NB4 (cell line): ENCODE results near the gene QSOX2.

Source experiments
- MAX ChIP-seq: IDR thresholded peaks from 2 replicates; pipeline ENCODE4 v1.6.1; 2011; ENCODE audit warnings: low read depth, low read length
- POLR2A ChIP-seq: IDR thresholded peaks from 2 replicates; pipeline ENCODE4 v1.6.1; 2011; ENCODE audit warnings: mild to moderate bottlenecking; ENCODE audit not compliant: insufficient read length; ENCODE audit errors: extremely low read depth
- TF ChIP-seq, protein P1 (sequence below): IDR thresholded peaks from one replicate; pipeline ENCODE4 v1.5.1; 2012; ENCODE audit warnings: low read depth, low read length

- TF ChIP-seq, protein P1, sequence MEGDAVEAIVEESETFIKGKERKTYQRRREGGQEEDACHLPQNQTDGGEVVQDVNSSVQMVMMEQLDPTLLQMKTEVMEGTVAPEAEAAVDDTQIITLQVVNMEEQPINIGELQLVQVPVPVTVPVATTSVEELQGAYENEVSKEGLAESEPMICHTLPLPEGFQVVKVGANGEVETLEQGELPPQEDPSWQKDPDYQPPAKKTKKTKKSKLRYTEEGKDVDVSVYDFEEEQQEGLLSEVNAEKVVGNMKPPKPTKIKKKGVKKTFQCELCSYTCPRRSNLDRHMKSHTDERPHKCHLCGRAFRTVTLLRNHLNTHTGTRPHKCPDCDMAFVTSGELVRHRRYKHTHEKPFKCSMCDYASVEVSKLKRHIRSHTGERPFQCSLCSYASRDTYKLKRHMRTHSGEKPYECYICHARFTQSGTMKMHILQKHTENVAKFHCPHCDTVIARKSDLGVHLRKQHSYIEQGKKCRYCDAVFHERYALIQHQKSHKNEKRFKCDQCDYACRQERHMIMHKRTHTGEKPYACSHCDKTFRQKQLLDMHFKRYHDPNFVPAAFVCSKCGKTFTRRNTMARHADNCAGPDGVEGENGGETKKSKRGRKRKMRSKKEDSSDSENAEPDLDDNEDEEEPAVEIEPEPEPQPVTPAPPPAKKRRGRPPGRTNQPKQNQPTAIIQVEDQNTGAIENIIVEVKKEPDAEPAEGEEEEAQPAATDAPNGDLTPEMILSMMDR, result no peak
- TF ChIP-seq MAX, result no peak
- TF ChIP-seq POLR2A, result no peak
Observed at GRCh38 chr9:136218271-136218670, 27.3 kb downstream of the QSOX2 start.
